DLD1 (cell line): ENCODE data around the gene CLRN3.

ENCODE experiments used
- in situ Hi-C: cut with HindIII; loops from 2 replicates; pipeline ENCODE4 v1.10.0; 2017; ENCODE audit warnings: low sequenced_read_pairs

CLRN3 gene

GRCh38 chr10:127850944-127851343 lies 41.8 kb downstream of the CLRN3 start:
- in situ Hi-C loops: no loop called here

- in situ Hi-C loops: no loop called here
These were observed 42.8 kb downstream of the CLRN3 start for GRCh38 chr10:127849921-127850320.

GRCh38 chr10:127849224-127849623 lies 43.5 kb downstream of the CLRN3 start:
- in situ Hi-C loops: no loop called here

- in situ Hi-C loops: no loop called here
These were observed 44.5 kb downstream of the CLRN3 start for GRCh38 chr10:127848226-127848625.

GRCh38 chr10:127845756-127846155 lies 47.0 kb downstream of the CLRN3 start:
- in situ Hi-C loops: no loop called here

- in situ Hi-C loops: no loop called here
These were observed 51.9 kb downstream of the CLRN3 start for GRCh38 chr10:127840884-127841283.

GRCh38 chr10:127836966-127837365 lies 55.8 kb downstream of the CLRN3 start:
- in situ Hi-C loops: no loop called here

GRCh38 chr10:127836176-127836575 lies 56.6 kb downstream of the CLRN3 start:
- in situ Hi-C loops: no loop called here

- in situ Hi-C loops: no loop called here
These were observed 58.0 kb downstream of the CLRN3 start for GRCh38 chr10:127834791-127835190.

- in situ Hi-C loops: no loop called here
These were observed 58.5 kb downstream of the CLRN3 start for GRCh38 chr10:127834221-127834620.

GRCh38 chr10:127833804-127834203 lies 58.9 kb downstream of the CLRN3 start:
- in situ Hi-C loops: no loop called here

- in situ Hi-C loops: no loop called here
These were observed 60.2 kb downstream of the CLRN3 start for GRCh38 chr10:127832501-127832900.

GRCh38 chr10:127830414-127830813 lies 62.3 kb downstream of the CLRN3 start:
- in situ Hi-C loops: no loop called here
